GM12891 (cell line): ENCODE measurements around the gene LCA5.

Source experiments
- PAX5 ChIP-seq: IDR thresholded peaks from 2 replicates; pipeline ENCODE4 v1.6.1; 2011; ENCODE audit warnings: low read length, moderate library complexity, mild to moderate bottlenecking; ENCODE audit not compliant: insufficient read depth, severe bottlenecking
- POLR2A ChIP-seq: IDR thresholded peaks from 2 replicates; pipeline ENCODE4 v1.6.1; 2011; ENCODE audit warnings: low read depth, low read length, control low read depth
- POLR2AphosphoS5 ChIP-seq: IDR thresholded peaks from 2 replicates; pipeline ENCODE4 v1.6.1; 2011; ENCODE audit warnings: low read depth, low read length, control low read depth
- POU2F2 ChIP-seq: IDR thresholded peaks from 2 replicates; pipeline ENCODE4 v1.6.1; 2011; ENCODE audit warnings: low read depth, mild to moderate bottlenecking, control low read depth, low read length, moderate library complexity
- TAF1 ChIP-seq: IDR thresholded peaks from 2 replicates; pipeline ENCODE4 v1.6.1; 2011; ENCODE audit warnings: low read depth, low read length, control low read depth

DNA sequence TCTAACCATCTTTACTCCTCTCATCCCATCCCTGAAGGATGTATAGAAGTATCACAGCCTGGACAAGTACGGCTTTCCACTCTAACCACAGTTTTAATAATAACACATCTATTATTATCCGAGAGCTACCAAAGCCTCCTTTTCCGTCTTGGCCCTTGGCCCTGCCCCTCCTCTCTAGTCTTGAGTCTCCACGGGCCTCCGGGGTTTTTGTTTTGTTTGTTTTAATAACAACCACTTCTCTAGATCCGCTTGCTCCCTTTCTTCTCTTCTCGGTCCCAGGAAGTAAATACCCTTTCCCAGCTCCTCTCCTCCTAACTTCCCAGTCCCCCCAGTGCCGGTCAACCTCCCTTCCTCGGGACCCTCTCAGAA lies 661 bp downstream of the LCA5 start:
- TF ChIP-seq TAF1 (no peak), POLR2A (no peak), POLR2AphosphoS5 (no peak), POU2F2 (no peak), PAX5 (no peak)
